NCI-H82 (cell line): ENCODE results near the gene GPRC5C.

Experiments used
- DNase-seq: peaks from one replicate; lab custom pipeline; 2025; lab: John Stamatoyannopoulos, UW

The GPRC5C gene

DNA sequence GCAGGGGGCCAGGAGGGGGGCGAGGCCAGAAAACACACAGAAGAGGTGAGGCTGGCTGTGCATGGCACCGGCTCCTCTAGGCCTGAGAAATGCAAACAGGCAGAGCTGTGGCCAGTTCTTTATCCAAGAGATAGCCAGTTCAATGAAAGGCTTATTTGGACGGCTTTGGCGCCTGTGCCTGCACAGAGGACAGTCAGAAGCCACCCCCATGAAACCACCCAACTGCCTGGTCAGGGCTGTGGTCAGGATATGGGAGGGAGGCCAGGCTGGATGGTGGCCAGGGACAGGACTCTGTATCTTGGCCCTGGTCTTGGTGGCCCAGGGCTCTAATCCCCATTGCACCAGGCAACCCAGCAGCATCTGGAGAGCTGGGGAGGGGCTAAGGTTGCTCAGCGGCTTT is 24.5 kb upstream of the GPRC5C start:
- DNase-seq, result no peak

- DNase-seq, result no peak
Observed at GRCh38 chr17:74408262-74408661, 23.6 kb upstream of the GPRC5C start.

GRCh38 chr17:74408815-74409214 is 23.1 kb upstream of the GPRC5C start:
- no peak for DNase-seq

DNA sequence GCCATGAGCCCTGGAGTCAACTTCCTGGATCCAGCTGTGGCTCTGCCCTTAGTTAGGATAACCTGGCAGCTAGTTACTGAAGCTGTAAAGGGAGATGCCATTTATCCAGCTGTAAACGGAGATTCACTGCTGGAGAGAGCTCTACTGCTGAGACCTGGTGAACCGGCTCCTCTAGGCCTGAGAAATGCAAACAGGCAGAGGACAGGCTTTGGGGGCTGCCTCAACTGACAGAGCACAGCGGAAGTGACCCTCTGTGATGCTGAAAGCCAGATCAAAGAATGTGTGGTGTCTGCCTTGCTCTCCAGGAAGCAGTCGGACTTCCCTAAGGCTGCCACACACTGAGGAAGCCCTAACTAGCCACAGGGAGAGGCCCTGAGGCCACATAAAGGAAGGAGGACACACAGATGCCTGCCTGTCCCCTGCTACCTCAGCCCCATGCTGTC is 21.9 kb upstream of the GPRC5C start:
- no peak for DNase-seq

- no peak for DNase-seq
Observed at GRCh38 chr17:74412581-74412980, 19.3 kb upstream of the GPRC5C start.

DNA sequence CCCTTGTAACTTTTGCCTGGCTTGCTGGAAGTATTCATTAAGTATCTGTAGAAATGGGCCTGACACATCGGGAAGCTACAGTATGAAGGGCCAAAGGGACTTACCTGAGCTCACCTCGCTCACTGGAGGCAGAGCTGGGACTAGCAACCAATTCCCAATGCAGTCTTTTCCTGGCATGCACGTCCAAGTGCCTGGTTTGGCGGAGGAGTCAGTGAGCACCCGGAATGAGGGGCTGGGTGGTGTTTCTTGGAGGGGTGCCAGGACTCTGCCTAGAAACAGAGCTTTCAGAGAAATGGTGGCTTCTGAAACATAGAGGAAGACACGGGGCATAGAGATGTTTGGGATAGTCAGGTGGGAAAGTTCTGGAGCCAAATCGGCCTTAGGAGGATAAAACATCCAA is 18.4 kb upstream of the GPRC5C start:
- DNase-seq, result no peak

DNA sequence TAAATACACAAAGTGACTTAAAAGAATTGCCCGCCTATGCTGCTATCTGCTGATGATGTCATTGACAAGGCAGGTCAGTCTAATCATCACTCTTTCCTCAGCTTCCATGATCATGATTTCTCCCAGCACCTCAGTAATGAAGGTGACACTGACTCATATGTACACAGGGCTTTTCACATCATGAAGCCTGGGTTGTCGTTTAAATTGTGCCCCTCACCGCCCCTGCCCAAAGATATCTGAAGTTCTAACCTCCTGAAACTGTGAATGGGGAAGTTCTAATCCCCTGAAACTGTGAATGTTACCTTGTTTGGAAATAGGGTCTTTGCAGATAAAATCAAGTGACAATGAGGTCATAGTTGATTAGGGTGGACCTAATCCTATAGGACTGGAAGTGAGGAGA is 17.4 kb upstream of the GPRC5C start:
- no peak for DNase-seq

- DNase-seq, result no peak
Observed at GRCh38 chr17:74415608-74416396, 16.1 kb upstream of the GPRC5C start.

GRCh38 chr17:74417178-74418045 is 14.5 kb upstream of the GPRC5C start:
- DNase-seq, result peak; percentile 52

DNA sequence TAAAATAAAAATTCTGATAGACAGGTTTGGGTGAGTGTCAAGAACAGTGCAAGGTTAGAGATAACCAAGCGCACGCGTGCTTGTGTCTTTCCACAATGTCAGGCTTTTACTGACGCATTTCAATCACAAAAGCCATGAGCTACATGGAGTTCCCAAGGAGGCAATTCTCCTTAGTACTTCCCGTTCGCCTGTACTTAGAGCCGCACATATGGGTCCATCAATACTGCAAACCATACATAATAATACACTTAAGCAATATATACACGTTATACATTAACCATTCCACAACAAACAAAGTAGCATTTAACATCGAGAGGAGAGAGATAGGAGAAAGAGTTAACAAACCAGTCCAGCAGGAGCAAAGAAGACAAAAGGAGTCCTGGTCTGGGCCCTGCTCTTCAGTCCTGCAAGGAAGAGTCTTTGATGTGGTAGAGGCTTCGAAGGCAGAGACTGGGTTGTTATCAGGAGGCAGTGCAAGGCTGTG is 11.9 kb upstream of the GPRC5C start:
- no peak for DNase-seq

DNA sequence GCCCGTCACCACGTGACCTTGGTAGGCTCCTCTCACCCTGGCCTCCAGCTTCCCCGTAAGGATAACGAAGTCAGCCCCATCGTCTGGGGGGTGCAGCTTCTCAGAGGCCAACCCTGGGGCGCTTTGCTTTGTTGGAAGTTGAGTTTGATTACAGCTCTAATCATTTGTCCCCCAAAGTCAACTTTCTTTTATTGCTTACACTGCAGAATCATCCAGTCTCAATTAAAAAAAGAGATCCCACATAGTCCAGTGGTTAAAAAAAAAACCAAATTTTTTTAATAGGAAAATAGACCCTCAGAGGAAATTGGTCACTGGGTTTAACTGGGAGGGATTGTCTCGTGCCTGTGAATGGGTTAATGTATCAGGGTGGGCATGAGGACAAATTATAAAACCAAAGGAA is 7.8 kb upstream of the GPRC5C start:
- DNase-seq, result no peak

GRCh38 chr17:74424657-74425056 is 7.2 kb upstream of the GPRC5C start:
- DNase-seq, result no peak

DNA sequence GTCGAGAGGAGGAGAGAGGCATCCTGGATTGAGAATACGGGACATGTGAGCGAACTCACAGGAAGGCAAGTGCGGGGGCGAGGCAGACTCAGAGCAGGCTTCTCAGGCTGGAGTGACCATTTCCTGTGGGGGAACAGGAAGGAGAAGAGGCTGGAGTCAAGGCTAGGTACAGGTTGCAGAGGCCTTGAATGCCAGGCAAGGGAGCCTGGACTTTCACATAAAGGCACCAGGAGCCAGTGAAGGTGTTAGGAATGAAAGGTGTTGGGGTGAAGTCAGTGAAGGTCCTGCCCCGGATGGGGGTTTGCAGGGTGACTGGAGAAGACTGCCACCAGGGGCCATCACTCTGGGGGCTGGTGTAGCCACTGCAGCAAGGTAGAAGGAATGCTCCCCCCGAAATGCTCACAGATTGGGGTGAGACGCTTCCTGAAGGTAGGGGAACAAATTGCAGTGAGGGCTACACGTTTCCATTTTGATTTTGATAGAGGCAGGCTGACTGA is 5.3 kb upstream of the GPRC5C start:
- DNase-seq, result no peak

DNA sequence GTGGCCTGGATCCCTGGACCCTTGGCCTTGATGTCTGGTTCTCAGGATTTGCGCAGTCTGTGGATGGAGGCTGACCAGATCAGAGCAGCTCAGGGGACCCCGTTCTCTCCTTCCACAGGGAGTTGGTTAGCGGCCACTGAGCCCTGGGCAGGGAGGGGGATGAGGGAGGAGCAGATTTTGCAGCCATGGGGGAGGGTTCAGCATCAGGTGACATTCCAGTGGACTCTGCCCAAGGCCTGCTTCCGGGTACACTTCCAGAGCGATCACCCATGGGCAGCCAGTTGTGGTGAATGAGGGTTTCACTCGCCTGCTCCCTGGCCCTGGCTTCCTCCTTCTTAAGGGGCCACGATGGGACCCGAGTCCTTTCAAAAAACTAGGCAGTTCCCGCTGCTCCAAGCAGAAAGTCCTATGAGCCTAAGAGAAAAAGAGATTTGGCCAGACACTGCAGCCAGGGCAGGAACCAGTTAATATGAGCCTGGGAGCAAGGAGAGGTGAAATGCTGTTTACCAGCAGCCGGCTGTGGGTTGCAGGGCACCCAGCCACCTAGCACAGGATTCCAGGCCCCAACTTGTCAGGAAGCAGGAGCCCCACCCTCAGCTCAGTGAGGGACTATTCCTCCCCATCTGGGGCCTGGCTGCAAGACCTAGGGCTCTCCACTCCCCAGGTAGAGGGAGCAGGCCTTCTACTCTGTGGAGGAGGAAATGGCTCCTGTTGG is 4.7 kb upstream of the GPRC5C start:
- no peak for DNase-seq

GRCh38 chr17:74427763-74428153 is 4.1 kb upstream of the GPRC5C start:
- DNase-seq, result no peak

DNA sequence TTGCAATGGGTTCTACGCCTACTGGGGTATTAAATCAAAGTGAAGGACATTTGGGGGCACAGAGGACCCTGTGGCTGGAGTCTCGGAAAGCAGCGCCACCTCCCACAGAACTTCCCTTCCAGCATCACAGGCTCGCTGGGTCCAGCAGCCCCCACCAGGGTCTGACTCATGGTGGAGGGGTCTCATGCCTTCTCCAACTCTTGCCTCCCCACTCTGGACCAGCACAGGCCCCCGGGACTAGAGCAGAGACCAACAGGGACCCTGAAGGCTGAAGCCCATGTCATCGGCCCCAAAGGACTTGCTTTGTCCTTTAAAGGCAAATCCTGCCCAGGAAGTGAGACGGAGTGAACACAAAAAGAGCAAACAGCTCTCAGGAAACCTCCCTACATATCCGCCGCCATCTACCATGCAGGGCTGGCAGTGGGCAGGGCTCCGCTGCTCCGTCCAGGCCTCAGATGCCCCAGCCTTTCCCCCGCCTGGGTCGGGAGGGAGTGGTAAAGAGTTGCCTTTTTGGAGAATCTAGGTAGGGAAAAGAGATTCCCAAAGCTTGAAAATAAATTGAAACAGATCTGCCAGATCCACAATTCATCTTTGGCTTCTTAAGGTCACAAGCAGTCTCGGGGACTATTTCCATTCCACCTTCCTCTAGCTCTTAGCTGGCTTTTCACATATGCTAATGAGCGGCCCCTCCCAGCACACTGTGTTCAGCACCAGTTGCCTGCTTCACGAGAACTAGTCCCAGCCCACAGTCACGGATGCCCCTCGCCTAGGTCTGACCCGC is 2.1 kb upstream of the GPRC5C start:
- no peak for DNase-seq

- DNase-seq, result no peak
Observed at GRCh38 chr17:74430385-74430705, 1.5 kb upstream of the GPRC5C start.

GRCh38 chr17:74430706-74431567 is 951 bp upstream of the GPRC5C start:
- peak; percentile 58 for DNase-seq

DNA sequence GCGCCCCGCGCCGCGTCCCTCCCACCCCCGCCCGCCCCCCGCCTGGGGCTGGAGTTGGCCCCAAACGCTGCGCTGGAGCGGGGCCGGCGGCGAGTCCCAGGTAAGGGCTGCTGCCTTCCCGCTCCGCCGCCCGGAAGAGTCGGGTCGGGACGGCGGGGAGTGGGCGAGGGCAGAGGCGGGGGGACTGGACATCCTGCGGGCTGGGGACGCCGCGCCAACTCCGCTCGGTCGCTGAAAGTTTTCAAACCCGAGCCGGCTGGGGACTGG is 469 bp downstream of the GPRC5C start:
- DNase-seq, result no peak

DNA sequence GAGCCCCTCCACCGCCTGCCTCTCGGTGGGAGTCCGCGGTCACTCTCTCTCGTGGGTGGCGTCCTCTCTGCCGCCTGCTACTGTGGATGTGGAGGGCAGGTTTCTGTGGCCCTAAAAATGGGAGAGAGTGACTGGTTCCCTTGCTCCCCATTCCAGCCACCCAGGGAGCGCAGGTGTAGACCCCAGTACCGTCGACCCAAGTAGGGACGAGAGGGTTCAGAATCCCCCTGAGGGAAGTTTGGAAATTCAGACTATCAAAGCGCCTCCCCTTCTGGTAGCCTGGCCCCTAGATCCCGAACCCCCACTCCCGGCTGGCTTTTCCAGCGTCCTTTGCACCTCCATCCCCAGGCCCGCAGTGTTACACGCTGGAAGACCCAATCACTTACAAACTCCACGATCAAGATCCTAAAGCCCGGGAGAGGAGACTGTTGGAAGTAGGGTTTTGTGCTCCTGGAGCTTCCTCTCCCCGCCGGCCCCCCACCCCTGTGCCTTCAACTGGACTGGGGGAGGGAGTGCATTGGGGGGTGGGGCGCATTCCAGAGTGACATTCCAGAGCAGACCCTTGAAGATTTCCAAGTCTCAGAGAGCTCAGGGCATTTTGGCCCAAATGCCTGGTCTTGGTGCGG is 991 bp downstream of the GPRC5C start:
- no peak for DNase-seq
